Tibial artery (tissue), 4 donors: ENCODE data around the gene METTL24.

Experiments used
- DNase-seq, 2 donors: peaks; one replicate each; pipeline ENCODE4 v3.0.0-alpha.2; 2019
- H3K27ac ChIP-seq, 2 donors: fragments of 200-600 bp; sonication (generic) in 1 of 2; 1 replicate in 1 of 2; 2 replicates in 1 of 2; pipeline ENCODE4 v1.5.1; 2018 to 2019; ENCODE audit warnings: mild to moderate bottlenecking in 1 of 2
- H3K27me3 ChIP-seq, 2 donors: fragments of 200-600 bp; sonication (generic) in 1 of 2; one replicate each; pipeline versions ENCODE4 v1.5.1 to v1.6.0; 2016 to 2019
- H3K36me3 ChIP-seq, 3 donors: fragments of 200-600 bp; sonication (generic) in 2 of 3; one replicate each; pipeline ENCODE4 v1.5.1; 2016 to 2019; ENCODE audit warnings: mild to moderate bottlenecking in 2 of 3
- H3K4me1 ChIP-seq, 4 donors: fragments of 200-600 bp; sonication (generic) in 2 of 4; 1 replicate in 3 of 4; 2 replicates in 1 of 4; pipeline ENCODE4 v1.5.1; 2016 to 2019
- H3K4me3 ChIP-seq, 2 donors: fragments of 200-600 bp; sonication (generic) in 1 of 2; 1 replicate in 1 of 2; 2 replicates in 1 of 2; pipeline ENCODE4 v1.5.1; 2018 to 2019; ENCODE audit warnings: mild to moderate bottlenecking in 2 of 2
- H3K9me3 ChIP-seq, 3 donors: fragments of 200-600 bp; sonication (generic) in 1 of 3; one replicate each; pipeline ENCODE4 v1.5.1; 2016 to 2019
- CTCF ChIP-seq, 2 experiments: fragments of 200-600 bp in 1 of 2; fragments of 450-650 bp in 1 of 2; IDR thresholded peaks; one replicate each; pipeline ENCODE4 v1.5.1; 2017 to 2019; ENCODE audit warnings: antibody characterized with exemption in 2 of 2, mild to moderate bottlenecking in 1 of 2, moderate library complexity in 1 of 2
- intact Hi-C: fragments of 100-400 bp; cut with DNase I; formaldehyde crosslinking; loops from one replicate; pipeline ENCODE4 v1.15.0; 2023; ENCODE audit warnings: low total_unique reads

Gene METTL24, protein sequence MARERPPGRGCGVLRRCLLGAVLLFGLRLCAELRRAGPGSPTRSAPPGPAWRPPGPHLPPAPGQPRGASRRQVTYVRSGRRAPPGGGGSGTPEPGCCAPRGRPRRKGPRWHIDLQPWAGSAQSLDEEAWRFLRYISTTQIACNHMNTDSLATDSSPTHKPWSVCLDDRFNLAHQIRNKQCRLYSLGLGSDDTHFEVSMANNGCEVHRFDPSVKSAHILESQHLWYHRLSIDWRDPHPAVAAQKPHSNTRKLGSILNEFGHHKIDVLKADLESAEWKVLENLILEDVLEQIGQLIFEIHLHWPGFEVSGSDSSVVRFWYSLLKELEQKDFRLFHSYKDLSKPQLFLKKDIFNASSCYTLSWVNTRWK

GRCh38 chr6:110357664-110358552, at the start of gene METTL24:
Gene METTL24, minus strand, starts transcription at chr6:110358349. Its CDS starts 77 bp downstream, at chr6:110358272.
- no peaks in the 10 kb centered on the region for H3K9me3 ChIP-seq
- H3K27me3 ChIP-seq = no peaks in the 10 kb centered on the region
- DNase-seq = peak in 1 of 2 donors; percentile 66
- H3K4me3 ChIP-seq = peak within 1 kb of the TSS; percentile 69 to 80
- intact Hi-C loops = no loop called here
- H3K4me1 ChIP-seq = peaks cover 0 to 61% (median 24%) of the 10 kb centered on the region in 4 donors
- TF ChIP-seq CTCF (IDR thresholded peaks at IDR 0.05) = peak in 1 of 2 experiments; percentile 20
- no peaks in the 10 kb centered on the region for H3K36me3 ChIP-seq
- H3K27ac ChIP-seq = peak within 1 kb of the TSS; percentile 94 to 98

GRCh38 chr6:110404607-110405006, 46.5 kb upstream of the METTL24 start:
- Histone ChIP-seq H3K27me3 (no peaks in the 10 kb centered on the region), H3K27ac (no peak overlapping the region), H3K4me3 (no peak overlapping the region), H3K9me3 (no peaks in the 10 kb centered on the region), H3K36me3 (peaks cover 0 to 16% (median 0%) of the 10 kb centered on the region in 3 donors), H3K4me1 (peaks cover 0 to 11% (median 2%) of the 10 kb centered on the region in 4 donors)
- no peak for DNase-seq
- intact Hi-C loops = no loop called here
- TF ChIP-seq CTCF (IDR thresholded peaks at IDR 0.05) = no peak

DNA sequence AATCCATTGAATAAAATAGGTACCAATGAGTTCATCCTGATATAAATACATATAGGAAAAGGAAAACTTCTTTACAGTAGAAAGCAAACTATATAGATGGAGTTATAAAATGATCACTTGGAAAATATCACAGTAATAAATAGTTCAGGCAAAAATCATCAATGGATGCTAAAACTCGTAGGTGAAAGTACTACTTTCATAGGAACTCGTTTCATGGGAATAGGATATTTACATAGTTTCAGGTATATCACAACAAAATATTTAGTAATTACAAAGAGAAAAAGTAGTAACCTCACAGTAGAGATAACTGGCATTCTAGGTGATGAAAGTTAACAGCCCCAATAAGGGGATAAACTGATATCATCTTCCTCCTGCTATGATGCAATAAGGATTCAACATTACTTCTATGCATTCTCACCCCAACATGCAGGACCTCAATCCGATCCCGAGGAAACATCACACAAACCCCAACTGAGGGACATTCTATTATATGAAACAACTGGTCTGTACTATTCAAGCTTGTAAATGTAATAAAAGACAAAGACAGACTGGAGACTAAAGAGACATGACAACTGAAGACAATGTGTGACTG, 43.5 kb upstream of the METTL24 start:
- Histone ChIP-seq H3K9me3 (no peaks in the 10 kb centered on the region), H3K4me1 (peaks cover 0 to 16% (median 4%) of the 10 kb centered on the region in 4 donors), H3K4me3 (no peak overlapping the region), H3K27me3 (no peaks in the 10 kb centered on the region), H3K36me3 (peaks cover 0 to 5% (median 0%) of the 10 kb centered on the region in 3 donors), H3K27ac (no peak overlapping the region)
- TF ChIP-seq CTCF (IDR thresholded peaks at IDR 0.05) = no peak
- DNase-seq = no peak
- intact Hi-C loops = no loop called here

- intact Hi-C loops = no loop called here
- Histone ChIP-seq H3K4me3 (peak overlapping the region; percentile 51 to 58), H3K27ac (peak overlapping the region; percentile 62 to 64)
Observed at GRCh38 chr6:110400208-110400607, 42.1 kb upstream of the METTL24 start.

More at GRCh38 chr6:110400208-110400607, 42.1 kb upstream of the METTL24 start:
- Histone ChIP-seq H3K27me3 (no peaks in the 10 kb centered on the region), H3K9me3 (no peaks in the 10 kb centered on the region), H3K36me3 (no peaks in the 10 kb centered on the region), H3K4me1 (peaks cover 0 to 20% (median 4%) of the 10 kb centered on the region in 4 donors)
- DNase-seq = no peak
- TF ChIP-seq CTCF (IDR thresholded peaks at IDR 0.05) = no peak
